ENCODE measurements around the gene VSNL1.

GRCh38 chr2:17625446-17625845, 85.0 kb downstream of the VSNL1 start:
- TF ChIP-seq EZH2 (IDR thresholded peaks at IDR 0.05; ENCODE audit: insufficient read depth, poor library complexity, severe bottlenecking) (no peak), EZH2phosphoT487 (IDR thresholded peaks at IDR 0.05; ENCODE audit: insufficient read depth, low read depth) (no peak)

Measured in GM23248 (cell line).